ENCODE data around the gene OR10H5. TPM values are rescaled to one million over a fixed set of nuclear protein-coding genes. Genes with fewer than 3 reads are reported as not detected.

Gene OR10H5
- total RNA-seq, 1 experiment from 2014 or later: not detected

DNA sequence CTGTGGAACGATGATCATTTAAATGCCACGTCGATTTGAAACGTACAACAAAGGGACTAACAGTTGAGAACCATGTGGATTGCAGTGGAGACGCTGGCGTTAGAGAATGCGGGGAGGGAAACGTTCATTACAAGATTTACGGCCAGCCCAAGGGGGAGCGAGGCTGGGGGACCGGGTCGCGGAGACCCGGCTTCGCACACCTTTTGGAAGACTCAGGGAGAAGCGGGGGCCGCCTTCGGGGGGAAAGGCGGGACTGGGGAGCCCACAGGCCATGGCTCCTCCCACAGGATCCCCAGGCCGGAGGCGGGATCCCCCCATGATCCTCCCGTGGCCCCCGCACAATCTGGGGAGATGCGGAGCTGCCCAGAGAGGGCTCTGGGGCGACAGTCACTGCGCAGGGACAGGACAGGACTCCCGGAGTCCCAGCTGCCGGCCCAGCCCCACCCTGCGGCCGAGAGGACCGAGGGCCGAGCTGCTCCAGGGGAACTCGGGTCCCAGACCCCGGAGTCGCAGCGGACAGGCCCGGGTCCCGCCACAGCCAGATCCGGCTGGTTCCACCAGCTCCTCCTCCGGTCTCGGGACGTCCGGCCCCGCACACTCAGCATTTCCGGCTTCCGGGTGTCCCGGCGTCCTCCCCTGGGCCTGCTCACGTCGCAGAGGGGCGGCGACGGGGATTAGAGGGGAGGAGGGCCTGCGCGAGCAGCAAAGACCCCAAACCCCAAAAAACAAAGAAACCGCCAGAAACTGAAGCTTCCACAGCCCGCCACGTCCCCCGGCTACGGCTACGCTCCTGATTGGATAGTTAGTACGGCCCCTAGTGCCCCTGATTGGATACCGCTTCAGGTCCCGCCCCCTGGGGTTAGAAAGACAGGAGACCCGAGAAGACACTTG is 49.1 kb downstream of the OR10H5 start:
- H3K27ac Mint-ChIP-seq: peak overlapping the region; percentile 99
- peaks cover 11% of the 10 kb centered on the region for H3K27me3 Mint-ChIP-seq (ENCODE audit: low read depth)
- H3K4me1 Mint-ChIP-seq: peaks cover 21% of the 10 kb centered on the region
- peaks cover 26% of the 10 kb centered on the region for H3K9me3 Mint-ChIP-seq
- ChIA-PET POLR2A (interaction anchor here (1.2 kb wide), 1 partner anchor 33 kb away, joined by 3 read pairs; no protein-coding TSS in a partner anchor), CTCF (interaction anchor here (0.6 to 1.2 kb wide), 5 partner anchors 33 to 349 kb away, joined by 3 to 4 read pairs (median 3); partner anchors contain the start of gene FAM32A)
- peak overlapping the region; percentile 83 for H3K4me3 Mint-ChIP-seq
- ATAC-seq (peak; percentile 92), DNase-seq (ENCODE audit: low spot score) (peak; percentile 89)
- TF ChIP-seq, protein P1, sequence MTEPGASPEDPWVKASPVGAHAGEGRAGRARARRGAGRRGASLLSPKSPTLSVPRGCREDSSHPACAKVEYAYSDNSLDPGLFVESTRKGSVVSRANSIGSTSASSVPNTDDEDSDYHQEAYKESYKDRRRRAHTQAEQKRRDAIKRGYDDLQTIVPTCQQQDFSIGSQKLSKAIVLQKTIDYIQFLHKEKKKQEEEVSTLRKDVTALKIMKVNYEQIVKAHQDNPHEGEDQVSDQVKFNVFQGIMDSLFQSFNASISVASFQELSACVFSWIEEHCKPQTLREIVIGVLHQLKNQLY (CRISPR knock-in tag; IDR thresholded peaks at IDR 0.05): no peak
- TF ChIP-seq NFATC4 (CRISPR knock-in tag; IDR thresholded peaks at IDR 0.05) (no peak), RORB (CRISPR knock-in tag; IDR thresholded peaks at IDR 0.05) (no peak), SMAD4 (CRISPR knock-in tag; IDR thresholded peaks at IDR 0.05) (no peak), NFYB (CRISPR knock-in tag; conservative IDR thresholded peaks at IDR 0.05; ENCODE audit: low read depth) (no peak)
- TF ChIP-seq, protein P2, sequence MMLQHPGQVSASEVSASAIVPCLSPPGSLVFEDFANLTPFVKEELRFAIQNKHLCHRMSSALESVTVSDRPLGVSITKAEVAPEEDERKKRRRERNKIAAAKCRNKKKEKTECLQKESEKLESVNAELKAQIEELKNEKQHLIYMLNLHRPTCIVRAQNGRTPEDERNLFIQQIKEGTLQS (CRISPR knock-in tag; conservative IDR thresholded peaks at IDR 0.05): no peak
- TF ChIP-seq, protein P3, sequence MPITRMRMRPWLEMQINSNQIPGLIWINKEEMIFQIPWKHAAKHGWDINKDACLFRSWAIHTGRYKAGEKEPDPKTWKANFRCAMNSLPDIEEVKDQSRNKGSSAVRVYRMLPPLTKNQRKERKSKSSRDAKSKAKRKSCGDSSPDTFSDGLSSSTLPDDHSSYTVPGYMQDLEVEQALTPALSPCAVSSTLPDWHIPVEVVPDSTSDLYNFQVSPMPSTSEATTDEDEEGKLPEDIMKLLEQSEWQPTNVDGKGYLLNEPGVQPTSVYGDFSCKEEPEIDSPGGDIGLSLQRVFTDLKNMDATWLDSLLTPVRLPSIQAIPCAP (CRISPR knock-in tag; IDR thresholded peaks at IDR 0.05): no peak
- TF ChIP-seq, protein P4, sequence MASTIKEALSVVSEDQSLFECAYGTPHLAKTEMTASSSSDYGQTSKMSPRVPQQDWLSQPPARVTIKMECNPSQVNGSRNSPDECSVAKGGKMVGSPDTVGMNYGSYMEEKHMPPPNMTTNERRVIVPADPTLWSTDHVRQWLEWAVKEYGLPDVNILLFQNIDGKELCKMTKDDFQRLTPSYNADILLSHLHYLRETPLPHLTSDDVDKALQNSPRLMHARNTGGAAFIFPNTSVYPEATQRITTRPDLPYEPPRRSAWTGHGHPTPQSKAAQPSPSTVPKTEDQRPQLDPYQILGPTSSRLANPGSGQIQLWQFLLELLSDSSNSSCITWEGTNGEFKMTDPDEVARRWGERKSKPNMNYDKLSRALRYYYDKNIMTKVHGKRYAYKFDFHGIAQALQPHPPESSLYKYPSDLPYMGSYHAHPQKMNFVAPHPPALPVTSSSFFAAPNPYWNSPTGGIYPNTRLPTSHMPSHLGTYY (CRISPR knock-in tag; IDR thresholded peaks at IDR 0.05): no peak
- TF ChIP-seq, protein P5, sequence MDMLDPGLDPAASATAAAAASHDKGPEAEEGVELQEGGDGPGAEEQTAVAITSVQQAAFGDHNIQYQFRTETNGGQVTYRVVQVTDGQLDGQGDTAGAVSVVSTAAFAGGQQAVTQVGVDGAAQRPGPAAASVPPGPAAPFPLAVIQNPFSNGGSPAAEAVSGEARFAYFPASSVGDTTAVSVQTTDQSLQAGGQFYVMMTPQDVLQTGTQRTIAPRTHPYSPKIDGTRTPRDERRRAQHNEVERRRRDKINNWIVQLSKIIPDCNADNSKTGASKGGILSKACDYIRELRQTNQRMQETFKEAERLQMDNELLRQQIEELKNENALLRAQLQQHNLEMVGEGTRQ (CRISPR knock-in tag; IDR thresholded peaks at IDR 0.05): no peak
- H3K36me3 Mint-ChIP-seq: peaks cover 14% of the 10 kb centered on the region

DNA sequence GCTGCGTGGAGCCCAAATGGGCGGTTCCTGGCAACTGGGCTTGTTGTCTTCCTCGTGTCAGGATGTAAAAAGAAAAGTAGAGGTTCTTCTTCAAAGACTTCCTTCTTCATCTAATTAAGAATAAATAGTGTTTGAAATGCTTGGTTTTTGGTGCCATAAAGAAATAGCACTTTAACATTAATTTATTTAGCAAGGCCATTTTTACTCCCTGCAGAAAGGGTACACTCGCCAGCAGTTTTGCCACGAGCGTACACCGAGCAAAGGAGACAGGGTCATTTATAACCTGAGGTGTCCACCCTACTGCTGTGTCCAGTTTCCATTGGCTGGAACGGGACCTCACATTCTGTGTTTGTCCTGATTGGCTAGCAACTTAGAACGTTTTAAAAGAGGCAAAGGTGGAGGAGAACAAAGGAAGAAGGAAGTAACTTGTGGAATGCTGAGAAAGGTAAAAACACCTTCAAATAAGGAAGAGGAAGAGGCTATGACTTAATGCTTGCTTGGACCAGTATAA is 49.8 kb downstream of the OR10H5 start:
- TF ChIP-seq TP53 (CRISPR knock-in tag; IDR thresholded peaks at IDR 0.05) (no peak), FOXJ3 (CRISPR knock-in tag; IDR thresholded peaks at IDR 0.05; ENCODE audit: borderline replicate concordance) (no peak), ZNF219 (CRISPR knock-in tag; IDR thresholded peaks at IDR 0.05; ENCODE audit: borderline replicate concordance) (no peak), ATF1 (CRISPR knock-in tag; IDR thresholded peaks at IDR 0.05) (no peak), ZBTB21 (CRISPR knock-in tag; IDR thresholded peaks at IDR 0.05; ENCODE audit: borderline replicate concordance) (no peak), NFATC4 (CRISPR knock-in tag; IDR thresholded peaks at IDR 0.05) (no peak), CREM (CRISPR knock-in tag; IDR thresholded peaks at IDR 0.05) (no peak), NR2C2 (CRISPR knock-in tag; IDR thresholded peaks at IDR 0.05) (no peak), FOXK1 (CRISPR knock-in tag; IDR thresholded peaks at IDR 0.05) (no peak), CBFB (CRISPR knock-in tag; IDR thresholded peaks at IDR 0.05; ENCODE audit: low read depth) (no peak), MYBL2 (CRISPR knock-in tag; IDR thresholded peaks at IDR 0.05) (no peak), ZNF263 (CRISPR knock-in tag; IDR thresholded peaks at IDR 0.05; ENCODE audit: low read depth) (no peak)
- TF ChIP-seq, protein P6, sequence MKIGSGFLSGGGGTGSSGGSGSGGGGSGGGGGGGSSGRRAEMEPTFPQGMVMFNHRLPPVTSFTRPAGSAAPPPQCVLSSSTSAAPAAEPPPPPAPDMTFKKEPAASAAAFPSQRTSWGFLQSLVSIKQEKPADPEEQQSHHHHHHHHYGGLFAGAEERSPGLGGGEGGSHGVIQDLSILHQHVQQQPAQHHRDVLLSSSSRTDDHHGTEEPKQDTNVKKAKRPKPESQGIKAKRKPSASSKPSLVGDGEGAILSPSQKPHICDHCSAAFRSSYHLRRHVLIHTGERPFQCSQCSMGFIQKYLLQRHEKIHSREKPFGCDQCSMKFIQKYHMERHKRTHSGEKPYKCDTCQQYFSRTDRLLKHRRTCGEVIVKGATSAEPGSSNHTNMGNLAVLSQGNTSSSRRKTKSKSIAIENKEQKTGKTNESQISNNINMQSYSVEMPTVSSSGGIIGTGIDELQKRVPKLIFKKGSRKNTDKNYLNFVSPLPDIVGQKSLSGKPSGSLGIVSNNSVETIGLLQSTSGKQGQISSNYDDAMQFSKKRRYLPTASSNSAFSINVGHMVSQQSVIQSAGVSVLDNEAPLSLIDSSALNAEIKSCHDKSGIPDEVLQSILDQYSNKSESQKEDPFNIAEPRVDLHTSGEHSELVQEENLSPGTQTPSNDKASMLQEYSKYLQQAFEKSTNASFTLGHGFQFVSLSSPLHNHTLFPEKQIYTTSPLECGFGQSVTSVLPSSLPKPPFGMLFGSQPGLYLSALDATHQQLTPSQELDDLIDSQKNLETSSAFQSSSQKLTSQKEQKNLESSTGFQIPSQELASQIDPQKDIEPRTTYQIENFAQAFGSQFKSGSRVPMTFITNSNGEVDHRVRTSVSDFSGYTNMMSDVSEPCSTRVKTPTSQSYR (CRISPR knock-in tag; IDR thresholded peaks at IDR 0.05): no peak
- TF ChIP-seq, protein P7, sequence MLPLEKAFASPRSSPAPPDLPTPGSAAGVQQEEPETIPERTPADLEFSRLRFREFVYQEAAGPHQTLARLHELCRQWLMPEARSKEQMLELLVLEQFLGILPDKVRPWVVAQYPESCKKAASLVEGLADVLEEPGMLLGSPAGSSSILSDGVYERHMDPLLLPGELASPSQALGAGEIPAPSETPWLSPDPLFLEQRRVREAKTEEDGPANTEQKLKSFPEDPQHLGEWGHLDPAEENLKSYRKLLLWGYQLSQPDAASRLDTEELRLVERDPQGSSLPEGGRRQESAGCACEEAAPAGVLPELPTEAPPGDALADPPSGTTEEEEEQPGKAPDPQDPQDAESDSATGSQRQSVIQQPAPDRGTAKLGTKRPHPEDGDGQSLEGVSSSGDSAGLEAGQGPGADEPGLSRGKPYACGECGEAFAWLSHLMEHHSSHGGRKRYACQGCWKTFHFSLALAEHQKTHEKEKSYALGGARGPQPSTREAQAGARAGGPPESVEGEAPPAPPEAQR (CRISPR knock-in tag; IDR thresholded peaks at IDR 0.05): no peak
- TF ChIP-seq, protein P8, sequence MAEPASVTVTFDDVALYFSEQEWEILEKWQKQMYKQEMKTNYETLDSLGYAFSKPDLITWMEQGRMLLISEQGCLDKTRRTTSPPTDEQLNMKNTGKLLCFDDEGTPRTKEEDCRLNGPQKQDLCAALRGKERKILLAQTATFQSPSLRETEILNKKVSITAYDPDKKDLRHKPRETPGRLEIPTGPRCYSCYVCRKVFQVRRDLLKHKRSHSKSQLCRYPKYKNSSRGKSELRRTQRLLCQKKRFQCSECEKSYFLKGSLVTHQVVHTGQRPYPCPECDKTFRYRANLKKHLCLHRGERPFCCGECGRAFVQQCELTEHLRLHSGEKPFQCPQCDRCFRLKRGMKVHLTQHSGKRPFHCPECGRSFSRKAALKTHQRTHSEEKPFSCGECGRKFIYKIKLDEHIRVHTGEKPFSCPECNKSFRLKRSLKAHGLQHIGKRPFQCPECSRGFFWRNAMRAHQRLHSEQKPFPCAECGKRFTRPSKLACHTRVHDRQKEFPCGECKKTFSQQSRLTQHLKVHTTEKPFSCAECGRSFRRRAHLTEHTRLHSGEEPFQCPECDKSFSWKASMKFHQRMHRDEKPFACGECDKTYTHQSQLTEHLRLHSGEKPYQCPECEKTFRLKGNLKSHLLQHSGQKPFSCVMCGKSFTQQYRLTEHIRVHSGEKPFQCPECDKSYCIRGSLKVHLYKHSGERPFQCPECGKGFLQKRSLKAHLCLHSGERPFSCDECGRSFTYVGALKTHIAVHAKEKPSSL (CRISPR knock-in tag; conservative IDR thresholded peaks at IDR 0.05): no peak
- peak; percentile 15 for DNase-seq (ENCODE audit: low spot score)
- Mint-ChIP-seq H3K27ac (peak overlapping the region; percentile 97), H3K4me3 (peak overlapping the region; percentile 83), H3K27me3 (ENCODE audit: low read depth) (peaks cover 13% of the 10 kb centered on the region), H3K4me1 (peaks cover 21% of the 10 kb centered on the region), H3K9me3 (peaks cover 30% of the 10 kb centered on the region), H3K36me3 (peaks cover 17% of the 10 kb centered on the region)
- CTCF ChIA-PET: interaction anchor here (0.6 to 1.2 kb wide), 4 partner anchors 32 to 274 kb away, joined by 3 to 4 read pairs (median 4); no protein-coding TSS in a partner anchor
- POLR2A ChIA-PET: interaction anchor here (1.2 kb wide), 1 partner anchor 33 kb away, joined by 3 read pairs; no protein-coding TSS in a partner anchor
- no peak for ATAC-seq
